Measurements from ENCODE around the gene RGS12. TPM values are rescaled to one million over a fixed set of nuclear protein-coding genes. Genes with fewer than 3 reads are reported as not detected.

Gene RGS12
- total RNA-seq, 1 experiment from 2014 or later = 48.5 TPM

DNA sequence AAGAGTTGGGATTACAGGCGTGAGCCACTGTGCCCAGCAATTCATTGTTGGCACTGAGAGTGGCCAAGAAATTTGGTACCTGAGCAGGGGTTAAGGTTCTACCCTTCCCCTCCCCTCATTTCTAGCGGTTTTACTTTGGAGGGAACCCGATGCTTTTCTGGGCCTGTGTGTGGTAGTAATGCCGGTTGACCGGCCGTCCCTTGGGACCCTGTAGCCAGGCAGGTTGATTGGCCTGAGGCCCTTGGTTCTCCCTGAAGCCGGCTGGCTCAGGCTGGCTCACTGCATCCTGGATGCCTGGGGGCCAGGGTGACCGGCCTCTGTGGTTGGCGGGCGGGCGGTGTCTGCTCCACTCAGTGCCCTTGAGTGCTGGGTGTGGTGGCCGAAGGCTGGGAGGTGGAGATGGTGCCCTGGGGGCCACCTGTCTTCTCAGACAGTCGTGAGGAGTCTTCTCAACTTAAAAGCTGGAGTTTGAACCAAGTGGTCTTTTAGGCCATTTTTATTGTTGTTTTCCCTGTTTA, 45.6 kb downstream of the RGS12 start:
- H3K36me3 ChIP-seq = peaks cover 5% of the 10 kb centered on the region; the same call in 1 of the 2 replicates
- H3K4me1 ChIP-seq (replicated peaks) = peaks cover 13% of the 10 kb centered on the region
- no peak overlapping the region for H3K27ac ChIP-seq
- DNase-seq (ENCODE audit: low read depth in 1 of 2, low spot score in 2 of 2) = no peak
- no peaks in the 10 kb centered on the region for H3K9me3 ChIP-seq (replicated peaks)
- H3K4me3 ChIP-seq = no peak overlapping the region
- no peaks in the 10 kb centered on the region for H3K27me3 ChIP-seq (replicated peaks)

GRCh38 chr4:3338976-3339531, 46.2 kb downstream of the RGS12 start:
- no peaks in the 10 kb centered on the region for H3K27me3 ChIP-seq (replicated peaks)
- DNase-seq (ENCODE audit: low read depth in 1 of 2, low spot score in 2 of 2) = no peak
- H3K27ac ChIP-seq = no peak overlapping the region
- H3K4me1 ChIP-seq (replicated peaks) = peaks cover 20% of the 10 kb centered on the region
- H3K9me3 ChIP-seq (replicated peaks) = no peaks in the 10 kb centered on the region
- H3K4me3 ChIP-seq = no peak overlapping the region
- H3K36me3 ChIP-seq = peaks cover 8% of the 10 kb centered on the region; the same call in 1 of the 2 replicates

DNA sequence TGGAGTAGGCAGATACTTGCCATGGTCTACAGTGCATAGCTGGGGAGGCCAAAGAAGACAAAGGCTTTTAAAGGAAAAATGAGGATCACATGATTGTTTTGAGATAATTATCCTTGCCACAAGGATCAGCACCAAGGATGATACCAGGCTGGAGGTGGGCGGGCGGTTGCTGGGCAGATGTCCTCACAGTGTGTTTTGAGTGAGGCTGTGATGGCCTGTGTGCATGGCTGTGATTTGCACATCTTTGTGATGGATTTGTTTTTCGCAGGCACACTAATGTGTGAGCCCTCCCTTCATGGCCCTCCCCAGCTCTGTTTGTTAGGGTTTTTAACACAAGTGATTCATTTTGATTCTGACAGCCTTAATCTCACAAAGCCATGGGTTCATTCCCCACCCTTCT, 46.8 kb downstream of the RGS12 start:
- no peaks in the 10 kb centered on the region for H3K27me3 ChIP-seq (replicated peaks)
- peaks cover 25% of the 10 kb centered on the region for H3K4me1 ChIP-seq (replicated peaks)
- no peak overlapping the region for H3K4me3 ChIP-seq
- peaks cover 8% of the 10 kb centered on the region; the same call in 1 of the 2 replicates for H3K36me3 ChIP-seq
- no peak overlapping the region for H3K27ac ChIP-seq
- H3K9me3 ChIP-seq (replicated peaks) = no peaks in the 10 kb centered on the region
- DNase-seq (ENCODE audit: low read depth in 1 of 2, low spot score in 2 of 2) = no peak

DNA sequence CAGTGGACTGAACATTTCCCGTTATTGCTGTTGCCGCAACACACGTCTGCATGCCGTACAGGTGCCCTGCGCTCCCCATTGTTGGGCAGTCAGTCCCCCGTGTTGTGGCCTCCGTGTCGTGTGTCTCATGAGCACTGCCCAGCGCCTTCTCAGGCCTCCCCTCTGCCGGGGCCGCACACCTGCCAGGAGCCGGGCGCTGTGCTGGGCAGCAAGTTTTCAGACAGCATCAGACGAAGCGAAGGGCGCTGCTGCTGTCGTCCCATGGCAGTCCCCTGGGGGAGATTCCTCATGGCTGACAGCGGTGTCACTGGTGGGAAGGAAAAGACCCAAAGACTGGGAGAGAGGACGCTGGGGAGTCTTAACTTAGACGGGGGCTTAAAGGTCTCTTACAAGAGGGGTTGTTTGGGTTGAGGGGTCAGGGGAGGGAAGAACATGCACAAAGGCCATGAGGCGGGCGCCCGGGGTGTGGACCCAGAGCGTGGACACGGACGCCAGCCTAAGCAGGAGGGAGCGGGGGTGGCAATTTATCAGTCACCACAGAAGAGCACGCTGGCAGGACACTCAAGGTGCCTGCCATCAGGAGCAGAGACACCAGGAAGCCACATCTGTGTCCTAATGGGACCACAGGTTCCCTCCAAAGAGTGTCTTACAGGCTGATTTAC, 47.3 kb downstream of the RGS12 start:
- no peak overlapping the region for H3K4me3 ChIP-seq
- DNase-seq (ENCODE audit: low read depth in 1 of 2, low spot score in 2 of 2) = no peak
- no peak overlapping the region for H3K27ac ChIP-seq
- H3K4me1 ChIP-seq (replicated peaks) = peaks cover 31% of the 10 kb centered on the region
- H3K27me3 ChIP-seq (replicated peaks) = no peaks in the 10 kb centered on the region
- H3K36me3 ChIP-seq = peaks cover 8% of the 10 kb centered on the region; the same call in 1 of the 2 replicates
- no peaks in the 10 kb centered on the region for H3K9me3 ChIP-seq (replicated peaks)

DNA sequence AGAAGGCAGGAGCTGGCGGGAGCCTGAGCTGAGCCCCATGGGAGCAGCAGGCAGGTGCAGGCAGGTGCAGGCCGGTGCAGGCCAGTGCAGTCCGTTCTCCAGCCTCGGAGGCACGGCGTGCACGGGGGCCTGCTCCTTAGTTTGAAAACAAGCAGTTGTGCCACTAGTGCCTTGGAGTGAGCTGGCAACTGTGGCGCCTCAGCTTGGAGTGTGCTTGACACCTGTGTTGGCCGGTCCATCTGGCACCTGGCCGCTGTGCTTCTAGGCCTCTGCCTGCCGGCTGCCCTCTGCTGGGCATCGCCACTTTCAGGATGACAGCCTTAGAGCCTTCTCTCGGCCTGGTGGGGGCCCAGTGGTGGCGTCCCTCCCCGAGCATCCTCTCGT, 47.9 kb downstream of the RGS12 start:
- H3K4me3 ChIP-seq = no peak overlapping the region
- peaks cover 8% of the 10 kb centered on the region; the same call in 1 of the 2 replicates for H3K36me3 ChIP-seq
- H3K9me3 ChIP-seq (replicated peaks) = no peaks in the 10 kb centered on the region
- peaks cover 36% of the 10 kb centered on the region for H3K4me1 ChIP-seq (replicated peaks)
- no peak overlapping the region for H3K27ac ChIP-seq
- no peaks in the 10 kb centered on the region for H3K27me3 ChIP-seq (replicated peaks)
- no peak for DNase-seq (ENCODE audit: low read depth in 1 of 2, low spot score in 2 of 2)

DNA sequence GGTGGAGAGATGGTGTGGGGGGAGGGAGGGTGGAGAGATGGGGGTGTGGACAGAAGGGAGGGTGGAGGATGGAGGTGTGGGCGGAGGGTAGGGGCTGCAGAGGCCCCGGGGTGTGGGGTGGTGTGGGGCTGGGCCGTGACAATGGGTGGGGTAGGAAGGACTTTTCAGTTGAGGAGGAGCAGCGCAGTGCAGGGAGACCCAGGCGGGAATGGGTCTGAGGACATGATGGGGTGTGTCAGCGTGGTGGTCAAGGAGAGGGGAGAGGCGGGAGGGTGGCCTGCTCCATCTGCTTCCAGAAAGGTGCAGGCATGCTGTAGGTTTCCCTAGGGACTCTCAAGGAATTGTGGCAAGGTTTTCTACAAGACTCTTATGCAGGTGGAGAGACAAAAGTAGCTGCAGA, 48.9 kb downstream of the RGS12 start:
- Histone ChIP-seq H3K9me3 (replicated peaks) (no peaks in the 10 kb centered on the region), H3K27me3 (replicated peaks) (no peaks in the 10 kb centered on the region), H3K4me3 (no peak overlapping the region), H3K27ac (peak overlapping the region; percentile 86), H3K4me1 (replicated peaks) (peaks cover 46% of the 10 kb centered on the region), H3K36me3 (peaks cover 8% of the 10 kb centered on the region; the same call in 1 of the 2 replicates)
- no peak for DNase-seq (ENCODE audit: low read depth in 1 of 2, low spot score in 2 of 2)

DNA sequence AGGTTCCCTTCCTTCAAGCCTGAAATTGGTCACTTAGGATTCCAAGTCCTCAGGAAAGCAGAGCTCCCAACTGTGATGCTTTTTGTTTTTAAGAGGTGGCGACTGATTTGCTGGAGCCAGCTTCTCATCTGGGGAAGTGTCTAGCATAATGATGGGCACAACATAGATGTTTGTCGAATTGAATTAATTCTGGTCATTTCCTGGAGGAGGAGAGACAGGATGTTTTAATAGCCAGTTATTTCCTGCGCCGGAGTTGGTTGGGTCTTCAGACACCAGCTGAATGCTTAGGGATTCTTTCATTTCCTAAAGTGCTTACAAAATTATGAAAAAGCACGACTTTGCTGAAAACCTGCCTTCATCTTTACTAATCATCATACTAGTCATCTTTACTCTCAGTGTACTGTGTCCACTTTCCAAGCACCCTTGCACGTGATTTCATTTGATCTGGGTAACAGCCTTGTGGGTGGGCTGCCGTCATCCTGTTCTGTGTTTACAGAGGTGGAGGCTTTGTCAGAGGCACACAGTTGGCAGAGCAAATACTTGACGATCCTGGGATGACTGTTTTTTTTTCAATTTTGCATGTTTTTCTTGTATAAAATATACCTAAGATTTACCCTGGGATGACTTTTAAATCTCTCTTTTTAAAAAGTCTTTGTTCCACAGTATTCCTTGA, 49.5 kb downstream of the RGS12 start:
- Histone ChIP-seq H3K36me3 (peaks cover 8% of the 10 kb centered on the region; the same call in 1 of the 2 replicates), H3K4me3 (peak overlapping the region; percentile 6; the same call in 1 of the 2 replicates), H3K27me3 (replicated peaks) (no peaks in the 10 kb centered on the region), H3K9me3 (replicated peaks) (no peaks in the 10 kb centered on the region), H3K4me1 (replicated peaks) (peaks cover 46% of the 10 kb centered on the region), H3K27ac (peak overlapping the region; percentile 86)
- peak; percentile 88 to 90 for DNase-seq (ENCODE audit: low read depth in 1 of 2, low spot score in 2 of 2)

Other genes with a start within 250 kb of the RGS12 start
- gene HTT-AS, start 218.5 kb upstream of the RGS12 start, total RNA-seq (2014; rRNA removed; shearing (Covaris generic)) = not detected in 2 replicates
- 7.2 and 12.6 TPM in 2 replicates for gene HTT, start 218.3 kb upstream of the RGS12 start, total RNA-seq (2014; rRNA removed; shearing (Covaris generic))
- gene MSANTD1, start 43.9 kb upstream of the RGS12 start, total RNA-seq (2014; rRNA removed; shearing (Covaris generic)) = 0.21 TPM in 1 of 2 replicates, not detected in the other
- gene HGFAC, start 148.9 kb downstream of the RGS12 start, total RNA-seq (2014; rRNA removed; shearing (Covaris generic)) = 0.42 TPM in 1 of 2 replicates, not detected in the other
- 0.05 TPM in 1 of 2 replicates, not detected in the other for gene DOK7, start 170.3 kb downstream of the RGS12 start, total RNA-seq (2014; rRNA removed; shearing (Covaris generic))
- gene LRPAP1, start 239.4 kb downstream of the RGS12 start, total RNA-seq (2014; rRNA removed; shearing (Covaris generic)) = 140 and 148 TPM in 2 replicates